ENCODE data around the gene ST6GALNAC3.
"Not testable (repeated sequence)": the region's sequence is repeated elsewhere in the genome, so short reads cannot be mapped to it uniquely, and the experiment has no call there.

The ST6GALNAC3 gene

GRCh38 chr1:76109404-76109803 is 34.9 kb downstream of the ST6GALNAC3 start:
- Histone ChIP-seq H3K36me3 (no peaks in the 10 kb centered on the region), H3K4me3 (no peak overlapping the region), H3K27me3 (no peaks in the 10 kb centered on the region), H3K4me1 (no peaks in the 10 kb centered on the region), H3K27ac (no peak overlapping the region), H3K9me3 (no peaks in the 10 kb centered on the region)
- TF ChIP-seq CTCF (IDR thresholded peaks at IDR 0.05) = no peak
- no peak for DNase-seq
- intact Hi-C loops (cut with DNase I; ENCODE audit: low total_unique reads) = no loop called here

GRCh38 chr1:76109901-76110560 is 35.5 kb downstream of the ST6GALNAC3 start:
- Histone ChIP-seq H3K9me3 (no peaks in the 10 kb centered on the region), H3K4me3 (no peak overlapping the region), H3K4me1 (no peaks in the 10 kb centered on the region), H3K36me3 (no peaks in the 10 kb centered on the region), H3K27ac (no peak overlapping the region), H3K27me3 (no peaks in the 10 kb centered on the region)
- intact Hi-C loops (cut with DNase I; ENCODE audit: low total_unique reads) = no loop called here
- DNase-seq = no peak
- TF ChIP-seq CTCF (IDR thresholded peaks at IDR 0.05) = no peak

GRCh38 chr1:76110666-76111065 is 36.1 kb downstream of the ST6GALNAC3 start:
- Histone ChIP-seq H3K4me1 (no peaks in the 10 kb centered on the region), H3K9me3 (no peaks in the 10 kb centered on the region), H3K36me3 (no peaks in the 10 kb centered on the region), H3K4me3 (no peak overlapping the region), H3K27ac (no peak overlapping the region), H3K27me3 (no peaks in the 10 kb centered on the region)
- no peak for TF ChIP-seq CTCF (IDR thresholded peaks at IDR 0.05)
- intact Hi-C loops (cut with DNase I; ENCODE audit: low total_unique reads) = no loop called here
- no peak for DNase-seq

- DNase-seq; H3K36me3 ChIP-seq; H3K27me3 ChIP-seq; H3K4me1 ChIP-seq; H3K4me3 ChIP-seq; H3K9me3 ChIP-seq; H3K27ac ChIP-seq; intact Hi-C loops (cut with DNase I; ENCODE audit: low total_unique reads): not testable (repeated sequence)
These were observed 37.8 kb downstream of the ST6GALNAC3 start for GRCh38 chr1:76112321-76112720.

GRCh38 chr1:76113446-76113845 is 38.9 kb downstream of the ST6GALNAC3 start:
- H3K4me1 ChIP-seq = no peaks in the 10 kb centered on the region
- no peaks in the 10 kb centered on the region for H3K27me3 ChIP-seq
- H3K36me3 ChIP-seq = no peaks in the 10 kb centered on the region
- intact Hi-C loops (cut with DNase I; ENCODE audit: low total_unique reads) = no loop called here
- no peak for DNase-seq
- no peak overlapping the region for H3K4me3 ChIP-seq
- no peaks in the 10 kb centered on the region for H3K9me3 ChIP-seq
- no peak overlapping the region for H3K27ac ChIP-seq
- no peak for TF ChIP-seq CTCF (IDR thresholded peaks at IDR 0.05)

- no peak for DNase-seq
- Histone ChIP-seq H3K4me1 (no peaks in the 10 kb centered on the region), H3K27me3 (no peaks in the 10 kb centered on the region), H3K4me3 (no peak overlapping the region), H3K36me3 (no peaks in the 10 kb centered on the region), H3K9me3 (no peaks in the 10 kb centered on the region), H3K27ac (no peak overlapping the region)
- no peak for TF ChIP-seq CTCF (IDR thresholded peaks at IDR 0.05)
- intact Hi-C loops (cut with DNase I; ENCODE audit: low total_unique reads) = no loop called here
These were observed 40.6 kb downstream of the ST6GALNAC3 start for GRCh38 chr1:76115171-76115570.

Measured in tibial artery (tissue), 4 donors.